Dedifferentiated amniotic fluid mesenchymal stem cell (primary cell): Measurements from ENCODE around the gene C14orf93.
"Not testable (repeated sequence)": the region's sequence is repeated elsewhere in the genome, so short reads cannot be mapped to it uniquely, and the experiment has no call there.

Experiments
- DNase-seq: peaks from one replicate; pipeline ENCODE4 v3.0.0-alpha.2; 2016; ENCODE audit errors: extremely low spot score

The C14orf93 gene

DNA sequence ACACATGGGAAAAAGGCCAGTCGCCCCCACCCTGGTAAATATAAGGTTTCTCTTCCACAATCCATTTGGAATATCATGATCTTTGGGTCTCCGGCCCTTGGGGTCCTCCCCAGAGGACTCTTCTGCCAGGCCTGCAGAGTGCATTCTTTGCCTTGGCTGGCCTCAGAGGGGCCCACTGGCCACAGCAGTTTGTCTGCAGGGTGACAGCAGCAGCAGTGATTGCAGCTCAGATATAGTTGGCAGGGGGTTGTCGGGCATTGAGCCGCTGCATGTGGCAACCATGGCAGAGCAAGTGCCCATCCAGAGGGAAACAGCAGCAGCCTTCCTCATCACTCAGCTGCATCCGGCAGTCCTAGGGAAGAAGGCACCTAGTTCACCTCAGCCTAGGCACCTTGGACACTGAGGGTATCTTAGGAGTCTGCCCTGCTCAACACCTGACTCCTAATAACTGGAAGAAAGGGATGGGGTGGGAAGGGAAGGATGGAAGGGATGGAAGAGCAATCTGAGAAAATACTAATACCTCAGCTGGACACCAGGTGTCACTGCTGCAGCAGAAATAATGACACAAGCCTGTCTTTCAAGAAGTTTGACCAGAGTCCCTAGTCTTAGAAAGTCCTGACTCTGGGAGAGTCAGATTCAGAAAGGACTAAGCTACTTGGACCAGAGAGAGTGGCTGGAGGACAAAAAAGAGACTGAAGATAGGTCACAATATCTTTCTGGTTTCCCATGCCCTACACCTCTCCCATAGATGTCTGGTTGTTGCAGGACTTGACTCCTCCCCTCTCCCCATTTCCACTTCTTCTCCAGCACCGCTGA lies 36.5 kb downstream of the C14orf93 start:
- no peak for DNase-seq

DNA sequence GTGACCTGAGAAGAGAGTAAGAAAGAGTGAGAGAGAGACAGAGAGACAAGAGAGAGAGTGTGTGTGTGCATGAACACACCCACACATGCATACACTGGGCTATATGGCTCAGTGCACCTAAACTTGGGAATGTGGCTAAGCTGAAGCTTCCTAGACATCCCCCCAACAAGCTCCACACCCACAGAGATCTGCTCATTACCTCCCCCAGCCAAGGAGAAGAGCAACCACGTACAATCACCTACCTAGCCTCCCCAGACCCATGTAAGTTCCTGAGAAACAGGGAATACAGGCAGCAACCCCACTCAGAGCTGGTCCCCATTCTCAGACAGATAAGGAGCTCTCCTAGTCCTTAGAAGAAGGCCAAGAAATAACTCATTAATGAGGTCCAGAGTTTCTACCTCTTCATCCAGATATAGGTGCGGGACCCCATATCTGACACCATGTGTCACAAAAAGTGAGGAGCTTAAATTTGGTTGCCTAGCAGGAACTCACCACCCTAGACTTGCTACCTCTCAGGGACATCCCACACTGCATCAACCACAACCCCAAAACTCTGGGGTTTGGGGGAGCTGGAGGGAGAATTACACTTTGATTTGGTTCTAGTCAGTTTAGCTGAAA lies 37.5 kb downstream of the C14orf93 start:
- no peak for DNase-seq

DNA sequence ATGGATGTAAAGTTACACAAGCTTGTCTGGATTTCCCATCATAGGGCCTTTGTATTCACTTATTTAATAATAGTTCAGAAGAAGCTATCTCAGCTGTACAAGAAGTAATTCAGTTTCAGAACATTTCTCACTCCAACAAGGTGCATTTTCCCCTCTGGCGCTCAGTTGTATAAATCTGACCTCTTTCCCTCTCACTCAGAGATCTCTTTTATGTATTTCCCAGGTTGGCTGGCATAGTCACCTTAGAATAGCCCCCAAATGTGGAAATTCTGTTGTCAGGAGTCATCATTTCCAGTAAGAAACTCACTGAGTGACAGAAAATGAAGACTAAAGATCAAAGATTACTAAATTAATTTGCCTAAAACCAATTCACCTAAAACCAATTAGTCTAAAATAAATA lies 38.8 kb downstream of the C14orf93 start:
- no peak for DNase-seq

DNA sequence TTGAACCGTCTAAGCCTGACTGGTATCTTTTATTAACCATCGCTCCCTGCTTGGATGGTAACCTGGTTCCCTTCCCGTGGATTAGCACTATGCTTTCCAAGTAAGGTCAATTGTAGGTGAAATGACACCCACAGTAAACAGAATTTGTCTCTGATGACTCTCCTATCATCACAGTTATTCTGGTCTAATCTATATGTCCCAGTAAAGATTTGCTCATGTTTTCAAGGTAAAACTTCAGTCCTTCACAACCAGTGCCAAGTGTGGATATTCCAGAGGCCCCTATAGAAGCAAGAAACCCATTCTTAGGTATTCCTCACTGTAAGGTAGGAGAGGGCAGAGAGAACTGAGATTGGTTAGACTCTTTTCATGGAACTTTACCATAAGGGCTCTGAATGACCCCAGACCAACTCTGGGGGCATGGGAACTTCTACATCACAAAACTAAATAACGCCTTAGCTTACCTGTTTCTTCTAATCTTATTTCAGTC lies 43.1 kb downstream of the C14orf93 start:
- no peak for DNase-seq

DNA sequence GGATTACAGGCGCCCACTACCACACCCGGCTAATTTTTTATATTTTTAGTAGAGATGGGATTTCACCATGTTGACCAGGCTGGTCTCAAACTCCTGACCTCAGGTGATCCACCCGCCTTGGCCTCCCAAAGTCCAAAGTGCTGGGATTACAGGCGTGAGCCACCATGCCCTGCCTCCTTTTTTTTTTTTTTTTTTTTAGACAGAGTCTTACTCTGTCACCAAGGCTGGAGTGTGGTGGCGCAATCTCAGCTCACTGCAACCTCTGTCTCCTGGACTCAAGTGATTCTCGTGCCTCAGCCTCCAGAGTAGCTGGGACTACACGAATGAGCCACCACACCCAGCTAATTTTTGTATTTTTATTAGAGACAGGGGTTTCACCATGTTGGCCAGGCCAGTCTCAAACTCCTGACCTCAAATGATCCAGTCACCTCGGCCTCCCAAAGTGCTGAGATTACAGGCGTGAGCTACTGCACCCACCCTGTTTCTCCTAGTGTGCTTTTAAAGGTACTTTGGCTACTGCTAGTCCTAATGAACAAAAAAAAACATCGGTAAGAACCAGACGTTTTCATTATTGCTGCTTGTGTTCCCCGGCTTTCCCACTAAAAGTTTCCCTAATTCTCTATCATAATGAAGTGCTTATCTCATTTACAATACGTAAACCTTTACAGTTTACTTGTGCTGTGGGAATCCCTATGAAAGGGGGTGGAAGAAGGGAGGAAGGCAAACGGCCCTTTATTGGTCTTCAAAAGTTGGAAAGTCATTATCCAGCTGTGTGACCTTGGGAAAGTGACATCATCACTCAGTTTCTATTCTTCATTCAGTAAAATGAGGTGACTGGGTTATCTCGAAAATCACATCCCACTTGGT lies 43.8 kb downstream of the C14orf93 start:
- not testable (repeated sequence) for DNase-seq

DNA sequence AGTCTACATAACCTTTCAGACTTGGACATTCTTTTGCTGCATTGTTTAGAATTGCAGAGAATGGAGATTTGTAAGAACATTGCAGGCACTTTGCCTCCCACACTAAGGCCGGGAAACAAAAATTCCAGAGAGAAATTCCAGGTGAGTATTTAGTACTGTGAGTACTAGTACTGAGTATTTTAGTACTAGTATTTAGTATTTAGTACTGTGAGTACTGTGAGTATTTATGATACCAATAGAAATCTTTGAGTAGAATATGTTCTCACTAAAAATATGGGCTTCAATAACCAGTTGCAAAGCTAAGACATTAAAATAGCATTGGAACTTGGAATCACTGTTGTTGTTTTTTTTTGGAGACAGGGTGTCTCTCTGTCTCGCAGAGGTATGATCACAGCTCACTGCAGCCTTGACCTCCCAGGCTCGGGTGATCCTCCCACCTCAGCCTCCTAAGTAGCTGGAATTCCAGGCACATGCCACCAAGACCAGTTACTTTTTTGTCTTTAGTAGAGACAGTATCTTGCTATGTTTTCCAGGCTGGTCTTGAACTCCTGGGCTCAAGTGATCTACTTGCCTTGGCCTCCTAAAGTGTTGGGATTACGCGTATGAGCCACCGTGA lies 47.8 kb downstream of the C14orf93 start:
- no peak for DNase-seq

DNA sequence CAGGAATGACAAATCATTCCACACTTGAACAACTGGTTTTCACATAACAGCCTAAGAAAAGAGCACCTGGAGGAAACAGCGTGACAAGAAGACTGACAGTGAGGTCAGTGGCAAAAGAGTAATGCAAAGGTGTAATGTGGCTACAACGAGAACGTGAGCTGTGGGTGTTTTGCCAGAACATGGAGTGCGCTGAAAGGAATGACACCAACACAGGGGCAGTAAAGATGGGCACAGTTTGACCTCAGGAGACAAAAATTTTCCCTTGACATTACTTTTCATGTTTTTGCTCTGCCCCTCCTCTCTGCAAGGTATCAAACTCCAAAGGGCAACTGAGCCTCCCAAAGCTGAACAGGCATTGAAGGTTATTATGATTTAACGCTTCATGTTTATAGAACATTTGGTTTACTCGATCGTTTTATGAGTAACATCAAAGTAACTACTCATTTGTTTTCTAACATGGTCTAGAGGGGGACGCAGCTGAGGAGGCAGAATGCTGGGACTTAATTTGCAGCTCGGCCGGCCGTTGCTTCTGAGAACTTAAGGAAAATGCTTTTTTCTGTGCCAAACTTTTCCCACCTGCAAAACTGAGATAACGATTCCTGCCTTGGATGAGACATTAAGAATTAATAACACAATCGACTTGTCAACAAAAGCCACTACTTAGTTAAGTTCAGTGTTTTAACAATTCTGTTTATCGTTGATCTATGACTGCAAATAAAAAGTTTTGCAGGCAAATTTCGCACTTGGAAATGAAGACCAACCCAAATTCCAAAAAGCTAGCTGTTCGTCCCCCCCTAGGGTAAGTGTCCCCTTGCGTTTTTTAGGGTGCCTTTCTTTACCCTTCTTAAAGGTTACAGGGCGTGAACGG lies 54.0 kb downstream of the C14orf93 start:
- no peak for DNase-seq

DNA sequence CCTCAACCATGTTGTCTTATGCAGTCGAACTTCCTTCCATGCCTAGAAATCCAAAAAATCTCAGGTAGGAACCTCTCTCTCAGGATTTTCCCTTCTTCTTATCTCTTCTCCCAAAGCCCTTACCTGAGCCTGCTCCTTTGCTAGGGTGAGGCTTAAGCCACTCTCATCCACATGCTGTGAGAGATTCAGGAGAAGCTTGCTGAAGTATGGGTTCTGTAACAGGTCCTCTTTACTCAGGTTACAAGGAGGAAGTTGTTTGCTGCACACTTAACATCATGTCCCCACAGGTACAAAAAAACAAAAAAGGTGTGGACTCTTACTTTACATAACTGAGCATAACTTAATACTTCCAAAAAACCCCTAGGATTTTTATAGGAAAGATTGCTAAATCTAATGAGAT lies 57.5 kb downstream of the C14orf93 start:
- DNase-seq: no peak

DNA sequence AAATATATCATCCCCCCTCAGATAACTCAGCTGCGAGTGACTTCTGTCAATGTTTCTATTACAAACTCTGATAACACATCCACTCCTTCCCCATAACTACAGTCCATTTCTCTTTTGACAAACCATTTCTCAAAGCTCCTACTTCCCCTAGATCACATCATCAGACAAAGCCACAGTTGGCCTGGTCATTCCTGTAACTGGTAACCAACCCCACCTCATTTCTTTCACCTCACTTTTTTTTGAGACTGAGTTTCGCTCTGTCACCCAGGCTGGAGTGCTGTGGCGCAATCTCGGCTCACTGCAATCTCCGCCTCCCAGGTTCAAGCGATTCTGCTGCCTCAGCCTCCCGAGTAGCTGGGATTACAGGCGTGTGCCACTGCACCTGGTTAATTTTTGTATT lies 58.1 kb downstream of the C14orf93 start:
- not testable (repeated sequence) for DNase-seq

DNA sequence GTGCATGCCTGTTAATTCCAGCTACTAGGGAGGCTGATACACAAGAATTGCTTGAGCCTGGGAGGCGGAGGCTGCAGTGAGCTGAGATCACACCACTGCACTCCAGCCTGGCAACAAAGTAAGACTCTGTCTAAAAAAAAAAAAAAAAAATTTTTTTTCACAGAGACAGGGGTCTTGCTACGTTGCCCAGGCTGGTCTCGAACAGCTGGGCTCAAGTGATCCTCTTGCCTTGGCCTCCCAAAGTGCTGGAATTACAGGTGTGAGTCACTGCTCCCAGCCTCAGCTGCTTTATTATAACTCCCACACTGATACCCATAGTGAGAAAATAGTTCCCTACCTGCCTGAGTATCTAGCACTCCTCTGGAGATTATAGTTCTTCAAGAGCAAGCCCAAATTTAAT lies 64.3 kb downstream of the C14orf93 start:
- no peak for DNase-seq

DNA sequence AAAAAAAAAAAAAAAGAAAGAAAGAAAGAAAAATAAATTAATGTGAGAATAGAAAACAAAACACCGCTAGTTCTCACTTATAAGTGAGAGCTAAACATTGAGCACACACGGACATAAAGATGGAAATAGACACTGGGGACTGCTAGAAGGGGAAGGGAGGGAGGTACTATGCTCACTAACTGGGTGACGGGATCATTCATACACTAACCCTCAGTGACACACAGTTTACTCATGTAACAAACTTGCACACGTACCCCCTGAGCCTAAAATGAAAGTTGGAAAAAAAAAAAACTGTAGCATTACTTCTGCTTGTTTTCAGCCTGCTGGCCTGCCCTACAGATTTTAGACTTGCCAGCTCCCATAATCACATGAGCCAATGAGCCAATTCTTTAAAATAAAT lies 70.3 kb downstream of the C14orf93 start:
- no peak for DNase-seq
